ENCODE measurements around the gene SYNGR1. TPM values are rescaled to one million over a fixed set of nuclear protein-coding genes. Genes with fewer than 3 reads are reported as not detected.
"Not testable (repeated sequence)": the region's sequence is repeated elsewhere in the genome, so short reads cannot be mapped to it uniquely, and the experiment has no call there.

Gene SYNGR1
- polyA plus RNA-seq, 12 donors: 9.9 to 35.0 (median 14.2) TPM; not detected in 1

- no peak for DNase-seq
Observed at GRCh38 chr22:39314251-39314971, 35.4 kb upstream of the SYNGR1 start.

- no peak for DNase-seq
Observed at GRCh38 chr22:39315389-39315788, 34.4 kb upstream of the SYNGR1 start.

GRCh38 chr22:39316440-39317083, 33.2 kb upstream of the SYNGR1 start:
- no peak for DNase-seq

GRCh38 chr22:39317084-39317774, 32.6 kb upstream of the SYNGR1 start:
- no peak for DNase-seq

- DNase-seq: no peak
Observed at GRCh38 chr22:39317775-39318506, 31.9 kb upstream of the SYNGR1 start.

GRCh38 chr22:39318507-39319283, 31.1 kb upstream of the SYNGR1 start:
- DNase-seq: no peak

- peak; percentile 99 for DNase-seq
Observed at GRCh38 chr22:39319284-39320022, 30.3 kb upstream of the SYNGR1 start, which contains the start of gene RPL3. TSS of gene RPL3 (minus strand) at chr22:39319623. CDS start at chr22:39319597, 26 bp downstream.

GRCh38 chr22:39320616-39321029, 29.2 kb upstream of the SYNGR1 start:
- DNase-seq: not testable (repeated sequence)

GRCh38 chr22:39325392-39325932, 24.3 kb upstream of the SYNGR1 start:
- DNase-seq: no peak

GRCh38 chr22:39327995-39328754, 21.6 kb upstream of the SYNGR1 start:
- no peak for DNase-seq

- DNase-seq: not testable (repeated sequence)
Observed at GRCh38 chr22:39330553-39330952, 19.2 kb upstream of the SYNGR1 start.

GRCh38 chr22:39332441-39333064, 17.2 kb upstream of the SYNGR1 start:
- DNase-seq: no peak

GRCh38 chr22:39336411-39336810, 13.4 kb upstream of the SYNGR1 start:
- DNase-seq: no peak

- not testable (repeated sequence) for DNase-seq
Observed at GRCh38 chr22:39339775-39340174, 10.0 kb upstream of the SYNGR1 start.

GRCh38 chr22:39341179-39341578, 8.6 kb upstream of the SYNGR1 start:
- DNase-seq: no peak

- no peak for DNase-seq
Observed at GRCh38 chr22:39343259-39344045, 6.3 kb upstream of the SYNGR1 start.

GRCh38 chr22:39344046-39344390, 5.8 kb upstream of the SYNGR1 start:
- DNase-seq: no peak

- DNase-seq: no peak
Observed at GRCh38 chr22:39345231-39345630, 4.6 kb upstream of the SYNGR1 start.

Measured in muscle of arm (tissue), 12 donors.